Measurements from ENCODE around the gene ART5. TPM values are rescaled to one million over a fixed set of nuclear protein-coding genes. Genes with fewer than 3 reads are reported as not detected.

The ART5 gene
- total RNA-seq: 1.4 TPM
- long read RNA-seq, partial matches to known transcripts: 0 of 1 reads
- long read RNA-seq, other reads (novel, unspliced or antisense): 0 of 1 reads

DNA sequence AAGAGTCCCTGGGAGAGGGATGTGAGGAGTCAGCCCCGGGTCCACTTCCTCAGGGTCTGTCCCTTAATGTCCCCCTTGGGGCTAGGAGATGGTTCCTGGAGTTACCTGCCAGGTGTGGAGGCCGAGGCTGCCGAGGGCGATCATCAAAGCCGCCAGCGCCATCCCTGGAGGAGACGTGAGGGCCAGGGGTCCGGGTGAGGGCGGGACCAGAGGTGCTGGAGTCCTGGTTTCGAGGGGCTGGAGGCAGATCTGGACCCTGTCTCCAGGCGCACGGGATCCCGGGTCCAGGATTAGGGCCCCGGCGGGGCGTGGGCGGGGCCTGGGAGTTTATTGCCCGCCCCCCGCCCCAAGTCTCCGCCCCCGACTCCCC, at the start of gene ART5:
ART5 (minus strand) TSS at position 292 of the 370 bp plus-strand sequence; CDS start at position 162, 130 bp downstream.
- DNase-seq (ENCODE audit: low spot score): no peak
- intact Hi-C loops (cut with DNase I): no loop called here

GRCh38 chr11:3686751-3687150, 45.0 kb upstream of the ART5 start:
- intact Hi-C loops (cut with DNase I): no loop called here
- no peak for DNase-seq (ENCODE audit: low spot score)

DNA sequence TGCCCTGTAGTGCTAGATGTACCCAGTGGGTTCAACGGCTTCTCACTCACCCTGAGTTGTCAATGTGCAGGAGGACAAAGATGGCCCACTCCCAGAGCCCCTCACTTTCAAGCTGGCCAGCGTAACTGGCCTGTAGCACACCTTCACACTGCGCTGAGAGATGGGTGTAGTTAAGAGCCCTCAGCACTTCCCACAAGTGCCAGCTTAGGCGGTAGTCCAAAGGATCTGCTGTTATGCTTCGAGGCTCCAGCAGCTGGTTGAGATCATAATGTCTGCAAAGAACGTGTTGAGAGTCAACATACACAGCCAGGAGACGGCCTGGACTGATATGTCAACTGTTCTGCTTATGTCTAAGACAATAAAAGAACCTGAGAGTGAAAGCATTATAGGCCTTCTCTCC, 44.1 kb upstream of the ART5 start:
- DNase-seq (ENCODE audit: low spot score): no peak
- intact Hi-C loops (cut with DNase I): no loop called here

- DNase-seq (ENCODE audit: low spot score): no peak
- intact Hi-C loops (cut with DNase I): no loop called here
Observed at GRCh38 chr11:3684819-3685172, 43.0 kb upstream of the ART5 start.

DNA sequence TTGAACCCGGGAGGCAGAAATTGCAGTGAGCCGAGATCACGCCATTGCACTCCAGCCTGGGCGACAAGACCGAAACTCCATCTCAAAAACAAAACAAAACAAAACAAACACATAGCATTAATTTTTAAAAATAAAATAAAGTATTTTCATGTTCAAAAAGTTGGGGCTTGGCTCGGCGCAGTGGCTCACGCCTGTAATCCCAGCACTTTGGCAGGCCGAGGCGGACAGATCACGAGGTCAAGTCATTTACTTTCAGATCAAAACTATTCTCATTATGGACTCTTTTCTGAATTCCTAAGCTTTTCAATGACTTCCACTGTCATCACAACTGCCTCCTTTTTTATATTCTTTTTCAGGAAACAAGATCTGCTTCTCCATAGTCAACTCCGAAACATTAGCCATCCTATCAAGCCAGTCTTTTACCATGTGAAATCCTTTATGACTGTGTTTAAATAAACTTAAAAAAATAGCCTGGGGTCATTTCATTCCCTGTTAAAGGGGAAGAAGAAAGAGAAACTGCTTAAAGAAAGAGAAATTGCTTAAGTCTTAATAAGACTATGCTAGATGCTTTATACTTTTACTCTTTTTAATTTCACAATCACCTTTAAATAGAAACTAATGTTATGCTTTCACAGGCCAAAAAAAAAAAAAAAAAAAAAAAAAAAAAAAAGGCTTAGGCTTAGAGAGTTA, 42.5 kb upstream of the ART5 start:
- intact Hi-C loops (cut with DNase I): no loop called here
- DNase-seq (ENCODE audit: low spot score): no peak

DNA sequence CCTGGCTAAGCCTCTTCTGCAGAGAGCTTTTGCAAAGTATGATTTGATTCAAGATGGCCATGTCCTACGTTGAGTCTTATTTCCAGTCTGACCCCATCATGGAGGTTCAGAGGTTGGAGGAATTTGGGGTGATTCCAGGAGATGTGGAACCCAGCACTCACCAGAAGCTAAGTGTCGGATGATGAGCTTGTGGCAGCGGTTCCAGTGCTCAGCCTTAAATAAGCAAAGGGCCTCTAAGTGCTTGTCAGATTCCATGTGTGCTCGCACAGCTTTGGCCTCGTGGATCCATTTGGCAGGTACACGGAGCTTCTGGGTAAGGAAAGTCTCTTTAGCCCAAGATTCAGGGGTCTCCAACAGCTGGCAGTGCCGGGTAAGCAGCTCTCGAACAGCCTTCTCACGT, 41.2 kb upstream of the ART5 start:
- no peak for DNase-seq (ENCODE audit: low spot score)
- intact Hi-C loops (cut with DNase I): no loop called here

DNA sequence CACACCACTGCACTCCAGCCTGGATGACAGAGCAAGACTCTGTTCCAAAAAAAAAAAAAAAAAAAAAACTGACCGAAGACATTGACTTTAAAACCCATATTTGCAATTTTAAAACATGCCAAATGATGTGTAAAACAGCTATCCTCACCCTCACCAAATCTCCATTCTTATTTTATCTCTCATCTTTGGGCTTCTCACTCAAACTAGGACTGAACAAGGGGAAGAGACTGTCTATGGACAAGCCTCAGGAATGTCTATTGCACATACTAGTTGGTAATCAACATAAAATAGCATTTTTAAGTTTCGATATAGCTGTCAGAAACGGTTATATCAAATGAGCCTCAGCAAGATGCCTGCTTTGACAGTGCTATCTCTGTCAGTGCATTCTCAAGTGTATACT, 37.3 kb upstream of the ART5 start:
- intact Hi-C loops (cut with DNase I): no loop called here
- no peak for DNase-seq (ENCODE audit: low spot score)

GRCh38 chr11:3675971-3676370, 34.2 kb upstream of the ART5 start:
- no peak for DNase-seq (ENCODE audit: low spot score)
- intact Hi-C loops (cut with DNase I): no loop called here

GRCh38 chr11:3674189-3674588, 32.4 kb upstream of the ART5 start:
- DNase-seq (ENCODE audit: low spot score): no peak
- intact Hi-C loops (cut with DNase I): no loop called here

DNA sequence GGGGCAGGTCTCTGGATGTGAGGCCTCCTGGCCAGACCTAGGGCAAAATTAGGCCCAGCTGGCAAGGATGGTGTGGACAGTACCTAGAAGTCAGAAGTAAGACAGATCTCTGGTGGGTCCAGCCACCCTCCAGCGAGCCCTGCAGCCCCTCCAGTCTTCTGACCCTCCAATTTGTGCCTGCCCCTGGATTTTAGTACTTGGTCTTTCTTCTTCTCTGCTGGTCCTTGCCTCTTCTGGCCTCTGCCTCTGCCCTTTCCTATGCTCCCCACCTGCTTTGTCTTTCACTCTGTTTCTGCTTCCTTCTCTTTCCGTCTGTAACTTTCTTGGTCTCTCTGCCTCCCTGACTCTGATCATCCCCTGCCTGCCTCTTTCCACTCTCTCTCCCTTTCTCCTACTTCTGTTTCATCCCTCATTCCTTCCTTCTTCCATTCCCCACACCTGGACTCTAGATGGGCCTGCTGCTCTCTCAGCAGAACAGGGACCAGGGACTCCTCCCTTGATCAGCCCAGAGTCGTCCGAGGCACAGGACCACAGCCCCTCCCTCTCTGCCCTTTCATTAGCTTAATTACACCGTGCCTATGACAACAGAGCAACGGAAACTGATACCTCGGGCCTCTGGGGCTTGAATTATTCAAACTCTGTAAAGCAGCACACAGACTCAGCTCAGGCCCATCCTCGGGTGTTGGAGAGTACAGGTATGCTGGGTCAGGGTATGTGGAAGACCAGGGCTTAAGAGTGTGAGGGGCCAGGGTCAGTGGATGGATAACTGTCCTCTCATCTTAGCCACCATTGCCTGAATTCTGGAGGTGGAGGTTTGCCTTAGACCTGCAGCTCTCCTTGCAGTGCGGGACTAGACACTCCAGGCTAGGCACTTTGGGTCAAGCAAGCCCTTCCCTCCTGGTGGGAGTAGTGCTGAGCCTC, 29.8 kb upstream of the ART5 start, which contains the start of gene CHRNA10:
CHRNA10 (minus strand) TSS at position 51 of the 921 bp plus-strand sequence. CDS start 72 bp downstream, outside the sequence.
- DNase-seq (ENCODE audit: low spot score): peak; percentile 65
- intact Hi-C loops (cut with DNase I): no loop called here

GRCh38 chr11:3669742-3670183, 28.0 kb upstream of the ART5 start:
- intact Hi-C loops (cut with DNase I): no loop called here
- DNase-seq (ENCODE audit: low spot score): peak; percentile 65

DNA sequence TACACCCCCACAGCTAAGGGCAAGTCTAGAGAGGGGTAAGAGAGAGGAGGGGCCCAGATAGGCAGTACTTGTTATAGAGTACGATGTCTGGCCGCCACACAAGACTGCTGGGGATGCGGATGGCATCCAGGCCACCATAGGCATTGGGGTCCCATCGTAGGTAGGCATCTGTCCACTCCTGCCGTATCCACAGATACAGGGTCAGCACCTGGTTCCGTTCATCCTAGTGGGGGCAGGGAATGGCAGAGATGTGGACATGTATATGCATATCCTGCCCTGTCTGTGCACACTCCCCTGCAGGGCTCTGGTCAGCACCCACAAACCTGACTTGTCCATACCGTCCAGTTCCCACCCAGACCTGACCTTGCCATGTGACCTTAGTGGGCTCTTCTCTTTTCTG, 27.3 kb upstream of the ART5 start:
- DNase-seq (ENCODE audit: low spot score): peak; percentile 58
- intact Hi-C loops (cut with DNase I): no loop called here

DNA sequence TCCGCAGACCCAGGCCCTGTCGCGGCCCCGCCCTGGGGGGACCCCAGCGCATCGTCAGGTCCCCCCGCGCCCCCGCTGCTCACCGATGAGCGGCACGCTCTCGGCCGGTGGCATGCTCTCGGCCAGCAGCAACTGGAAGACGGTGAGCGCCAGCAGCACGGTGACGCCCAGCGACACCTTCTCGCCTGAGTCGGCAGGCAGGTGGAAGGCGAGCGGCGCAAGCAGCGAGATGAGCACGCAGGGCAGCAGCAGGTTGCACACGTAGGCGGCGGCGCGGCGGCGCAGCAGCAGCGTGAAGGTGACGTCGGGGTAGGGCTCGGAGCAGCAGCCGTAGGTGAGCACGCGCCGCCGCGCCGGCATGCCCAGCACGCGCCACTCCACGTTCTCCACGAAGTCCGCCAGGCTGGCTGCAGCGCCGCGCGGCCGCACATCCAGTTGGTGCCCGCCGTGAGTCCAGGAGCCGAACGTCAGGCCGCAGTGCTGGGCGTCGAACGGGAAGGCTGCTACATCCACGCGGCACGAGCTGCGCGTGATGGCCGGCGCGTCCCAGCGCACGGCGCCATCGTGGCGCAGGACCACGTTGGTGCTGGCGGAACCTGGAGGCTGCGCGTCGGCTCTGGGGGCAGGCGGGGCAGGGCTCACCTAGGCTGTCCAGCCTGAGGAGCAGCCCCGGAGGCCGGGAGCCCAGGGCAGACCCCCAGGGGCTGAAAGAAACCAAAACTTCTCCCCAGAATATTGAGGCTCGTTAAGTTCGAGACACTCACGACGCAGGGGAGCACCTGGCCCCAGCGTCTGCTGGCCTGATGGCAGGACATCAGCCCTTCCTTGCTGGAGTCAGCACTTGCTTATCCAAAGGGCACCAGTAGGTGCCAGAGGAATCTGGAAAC, 25.6 kb upstream of the ART5 start:
- intact Hi-C loops (cut with DNase I): no loop called here
- peak; percentile 57 for DNase-seq (ENCODE audit: low spot score)

DNA sequence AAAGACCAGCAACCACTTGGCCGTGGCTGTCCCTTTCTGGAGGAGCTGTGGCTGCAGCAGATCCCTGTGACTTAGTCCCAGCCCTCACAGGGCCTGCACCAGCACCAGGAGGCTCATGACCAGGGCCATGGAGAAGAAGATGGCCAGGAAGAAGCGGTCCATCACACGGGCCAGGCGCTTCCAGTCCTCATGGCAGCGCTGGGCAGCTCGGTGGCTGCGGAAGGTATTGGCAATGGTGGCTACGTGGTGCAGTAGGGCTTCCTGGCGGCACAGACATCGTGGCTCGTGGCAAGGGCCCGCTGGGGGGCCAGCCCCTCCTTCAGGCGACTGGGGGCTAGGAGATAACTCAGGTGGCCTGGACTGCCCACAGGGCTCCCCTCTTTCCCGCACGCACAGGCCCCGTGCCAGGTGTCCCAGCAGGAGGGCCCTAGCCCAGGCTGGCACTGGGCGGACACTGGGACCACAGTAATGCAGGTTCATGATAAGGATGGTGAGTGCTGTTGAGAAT, 24.3 kb upstream of the ART5 start:
- DNase-seq (ENCODE audit: low spot score): peak; percentile 57
- intact Hi-C loops (cut with DNase I): no loop called here

DNA sequence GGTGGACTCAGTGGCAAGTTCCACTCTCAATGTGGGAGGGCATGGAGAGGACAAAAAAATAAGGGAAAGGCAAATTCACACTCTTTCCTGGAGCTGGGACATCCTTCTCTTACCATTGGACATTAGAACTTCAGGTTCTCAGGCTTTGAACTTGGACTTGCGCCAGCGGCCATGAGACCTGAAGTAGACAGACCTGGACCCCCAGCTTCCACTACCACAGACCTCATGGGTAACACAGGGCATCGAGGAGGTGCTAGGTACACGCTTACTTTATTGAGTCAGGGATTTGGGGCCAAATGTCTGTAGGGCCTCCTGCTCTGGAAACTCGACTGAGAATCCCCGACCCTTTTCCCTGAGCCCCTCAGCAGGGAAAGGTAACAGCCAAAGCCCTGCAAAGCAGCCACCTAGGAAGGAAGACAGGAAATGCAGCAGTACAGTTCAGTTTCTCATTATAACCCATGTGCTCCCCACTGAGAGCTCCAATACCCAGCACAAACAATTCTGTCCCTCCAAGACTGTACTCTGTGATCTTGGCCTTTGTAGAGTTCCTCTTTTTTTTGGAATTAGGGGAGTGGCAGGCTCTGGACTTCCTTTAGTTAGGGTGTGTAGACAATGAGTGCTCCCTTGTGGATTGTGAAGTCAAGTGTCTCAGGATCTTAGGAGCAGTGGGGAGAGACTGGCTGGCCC, 23.7 kb upstream of the ART5 start:
- intact Hi-C loops (cut with DNase I): no loop called here
- peak; percentile 51 for DNase-seq (ENCODE audit: low spot score)

DNA sequence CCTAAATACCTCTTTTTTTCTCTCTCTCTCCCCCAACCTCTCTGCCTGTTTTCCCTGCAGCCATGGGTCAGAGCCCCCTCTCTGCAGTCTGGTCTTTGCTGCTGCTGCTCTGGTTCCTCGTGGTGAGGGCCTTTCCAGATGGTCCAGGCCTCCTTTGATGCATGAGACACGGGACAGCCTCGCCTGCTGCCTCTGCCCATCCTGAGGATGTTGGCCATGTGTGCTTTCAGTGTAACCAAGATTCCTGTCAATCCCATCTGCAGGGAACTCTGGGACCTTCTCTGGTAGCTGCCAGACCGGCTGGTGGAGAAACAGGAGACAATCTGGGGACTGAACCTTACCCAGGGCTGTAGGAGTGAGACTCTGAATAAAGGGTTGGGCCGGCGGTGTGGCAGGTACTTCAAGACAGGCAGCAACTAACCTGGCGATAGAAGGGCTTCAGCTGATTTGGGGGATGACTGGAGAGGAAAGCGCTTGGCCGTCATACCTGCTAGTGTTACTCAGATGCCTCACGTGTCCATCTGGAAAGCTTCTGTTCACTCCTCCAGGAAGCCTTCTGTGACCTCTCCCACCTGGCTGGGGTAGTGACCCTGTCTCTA, 22.3 kb upstream of the ART5 start:
- DNase-seq (ENCODE audit: low spot score): peak; percentile 67
- intact Hi-C loops (cut with DNase I): no loop called here

DNA sequence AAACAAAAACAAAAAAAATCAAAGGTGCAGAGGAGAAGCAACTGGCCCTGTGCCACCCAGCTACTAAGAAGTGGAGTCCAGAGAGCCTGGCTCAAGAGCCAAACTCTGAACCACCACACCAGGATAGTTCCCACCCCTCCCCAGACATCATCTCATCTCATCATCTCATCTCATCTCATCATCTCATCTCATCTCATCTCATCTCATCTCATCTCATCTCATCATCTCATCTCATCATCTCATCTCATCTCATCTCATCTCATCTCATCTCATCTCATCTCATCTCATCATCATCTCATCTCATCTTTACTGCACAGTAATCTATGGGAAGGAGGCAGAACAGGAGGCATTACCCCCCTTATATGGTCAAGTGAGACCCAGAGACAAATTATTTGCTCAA, 21.1 kb upstream of the ART5 start:
- DNase-seq (ENCODE audit: low spot score): no peak
- intact Hi-C loops (cut with DNase I): no loop called here

DNA sequence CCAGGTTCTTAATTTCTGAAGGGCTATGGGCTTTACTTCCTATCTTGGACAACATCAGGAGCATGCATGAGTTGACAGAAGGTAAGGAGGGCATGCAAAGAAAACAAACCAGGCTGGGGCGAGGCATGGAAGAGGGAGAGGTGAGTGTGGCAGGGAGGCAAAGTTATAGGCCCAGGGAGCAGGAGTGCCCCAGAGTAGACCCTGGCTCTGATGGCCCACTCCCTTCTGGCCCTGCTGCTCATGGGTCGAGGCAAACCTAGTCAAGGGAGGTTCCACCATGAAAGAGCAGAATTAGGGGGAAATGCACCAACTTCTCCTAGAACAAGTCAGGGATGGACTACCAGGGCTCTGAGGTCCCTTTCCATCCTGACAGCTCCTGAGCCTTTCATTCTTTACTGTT, 19.2 kb upstream of the ART5 start:
- intact Hi-C loops (cut with DNase I): no loop called here
- peak; percentile 22 for DNase-seq (ENCODE audit: low spot score)

All from cardiac septum (tissue), 1 donor.